SKM-1 treated with dmso at 0.1 percent for 144 hours (cell line): Measurements from ENCODE around the gene TBC1D8.
A peak's percentile ranks its signal among the peaks of the same experiment; 100 is the strongest.

Source experiments
- DNase-seq: peaks from one replicate; lab custom pipeline; 2025; ENCODE audit not compliant: unreplicated experiment; lab: John Stamatoyannopoulos, UW

The TBC1D8 gene

GRCh38 chr2:101162561-101163330 is 11.6 kb upstream of the TBC1D8 start:
- no peak for DNase-seq

- no peak for DNase-seq
Observed at GRCh38 chr2:101161658-101162057, 10.5 kb upstream of the TBC1D8 start.

GRCh38 chr2:101160454-101160853 is 9.3 kb upstream of the TBC1D8 start:
- no peak for DNase-seq

GRCh38 chr2:101159526-101159925 is 8.3 kb upstream of the TBC1D8 start:
- DNase-seq, result no peak

- no peak for DNase-seq
Observed at GRCh38 chr2:101157272-101157671, 6.1 kb upstream of the TBC1D8 start.

- no peak for DNase-seq
Observed at GRCh38 chr2:101153787-101154186, 2.6 kb upstream of the TBC1D8 start.

GRCh38 chr2:101153077-101153707 is 2.0 kb upstream of the TBC1D8 start:
- no peak for DNase-seq

- peak; percentile 65 for DNase-seq
Observed at GRCh38 chr2:101152272-101153076, 1.3 kb upstream of the TBC1D8 start.

GRCh38 chr2:101151859-101152271 is 683 bp upstream of the TBC1D8 start:
- DNase-seq, result no peak

GRCh38 chr2:101150306-101151145 is 656 bp downstream of the TBC1D8 start:
- DNase-seq, result no peak

- peak; percentile 89 for DNase-seq
Observed at GRCh38 chr2:101149241-101150192, 1.7 kb downstream of the TBC1D8 start.

- no peak for DNase-seq
Observed at GRCh38 chr2:101148777-101149176, 2.4 kb downstream of the TBC1D8 start.

GRCh38 chr2:101147971-101148370 is 3.2 kb downstream of the TBC1D8 start:
- no peak for DNase-seq

- no peak for DNase-seq
Observed at GRCh38 chr2:101147062-101147461, 4.1 kb downstream of the TBC1D8 start.

GRCh38 chr2:101146535-101146934 is 4.6 kb downstream of the TBC1D8 start:
- no peak for DNase-seq

GRCh38 chr2:101145406-101145805 is 5.8 kb downstream of the TBC1D8 start:
- DNase-seq, result no peak

- no peak for DNase-seq
Observed at GRCh38 chr2:101142163-101142562, 9.0 kb downstream of the TBC1D8 start.

- no peak for DNase-seq
Observed at GRCh38 chr2:101140978-101141655, 10.1 kb downstream of the TBC1D8 start.

- no peak for DNase-seq
Observed at GRCh38 chr2:101140237-101140636, 10.9 kb downstream of the TBC1D8 start.
